Astrocyte of the spinal cord (primary cell): ENCODE measurements around the gene PIGU.
A peak's percentile ranks its signal among the peaks of the same experiment; 100 is the strongest.
"Not testable (repeated sequence)": the region's sequence is repeated elsewhere in the genome, so short reads cannot be mapped to it uniquely, and the experiment has no call there.

Experiments used
- DNase-seq: peaks from one replicate; pipeline ENCODE4 v3.0.0; 2011; ENCODE audit warnings: low read depth, low spot score
- H3K4me3 ChIP-seq: 2 replicates; pipeline ENCODE4 v1.5.1; 2011; ENCODE audit warnings: low read depth, mild to moderate bottlenecking, low read length, moderate library complexity
- in situ Hi-C: cut with HindIII; loops from 2 replicates; pipeline ENCODE4 v1.10.0; 2017; ENCODE audit warnings: low sequenced_read_pairs
- TF ChIP-seq, protein P1 (sequence below): IDR thresholded peaks from 2 replicates; pipeline ENCODE4 v1.5.1; 2012; ENCODE audit warnings: low read depth, mild to moderate bottlenecking, low read length, inconsistent platforms

The PIGU gene

GRCh38 chr20:34676642-34677373 lies at the start of gene PIGU:
Gene PIGU, minus strand, starts transcription at chr20:34677092. Its CDS starts 7 bp downstream, at chr20:34677085.
- in situ Hi-C loops = no loop called here
- peak within 1 kb of the TSS; percentile 70 for H3K4me3 ChIP-seq
- peak; percentile 96 for DNase-seq
- TF ChIP-seq, protein P1, sequence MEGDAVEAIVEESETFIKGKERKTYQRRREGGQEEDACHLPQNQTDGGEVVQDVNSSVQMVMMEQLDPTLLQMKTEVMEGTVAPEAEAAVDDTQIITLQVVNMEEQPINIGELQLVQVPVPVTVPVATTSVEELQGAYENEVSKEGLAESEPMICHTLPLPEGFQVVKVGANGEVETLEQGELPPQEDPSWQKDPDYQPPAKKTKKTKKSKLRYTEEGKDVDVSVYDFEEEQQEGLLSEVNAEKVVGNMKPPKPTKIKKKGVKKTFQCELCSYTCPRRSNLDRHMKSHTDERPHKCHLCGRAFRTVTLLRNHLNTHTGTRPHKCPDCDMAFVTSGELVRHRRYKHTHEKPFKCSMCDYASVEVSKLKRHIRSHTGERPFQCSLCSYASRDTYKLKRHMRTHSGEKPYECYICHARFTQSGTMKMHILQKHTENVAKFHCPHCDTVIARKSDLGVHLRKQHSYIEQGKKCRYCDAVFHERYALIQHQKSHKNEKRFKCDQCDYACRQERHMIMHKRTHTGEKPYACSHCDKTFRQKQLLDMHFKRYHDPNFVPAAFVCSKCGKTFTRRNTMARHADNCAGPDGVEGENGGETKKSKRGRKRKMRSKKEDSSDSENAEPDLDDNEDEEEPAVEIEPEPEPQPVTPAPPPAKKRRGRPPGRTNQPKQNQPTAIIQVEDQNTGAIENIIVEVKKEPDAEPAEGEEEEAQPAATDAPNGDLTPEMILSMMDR = no peak

DNA sequence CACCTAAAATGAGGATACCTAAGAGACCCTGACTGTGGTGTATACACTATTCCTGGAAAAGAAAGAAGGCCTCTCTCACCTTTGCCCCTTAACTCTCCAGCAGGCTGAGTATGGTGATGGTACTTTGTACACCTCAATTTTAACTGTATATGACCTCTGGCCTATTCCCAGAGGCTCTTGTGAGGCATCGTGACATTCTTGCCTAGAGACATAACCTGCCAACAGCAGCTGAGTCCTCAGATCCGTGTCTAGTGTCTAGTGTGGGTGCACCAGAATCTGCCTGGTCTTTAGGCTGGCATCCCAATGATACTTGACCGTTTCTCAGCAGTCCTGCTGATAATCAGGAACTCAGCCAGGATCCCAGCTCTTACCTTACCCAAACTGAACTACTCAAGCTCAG lies 47.3 kb upstream of the PIGU start:
- in situ Hi-C loops = no loop called here
- no peak overlapping the region for H3K4me3 ChIP-seq
- DNase-seq = no peak
- TF ChIP-seq, protein P1 = no peak

DNA sequence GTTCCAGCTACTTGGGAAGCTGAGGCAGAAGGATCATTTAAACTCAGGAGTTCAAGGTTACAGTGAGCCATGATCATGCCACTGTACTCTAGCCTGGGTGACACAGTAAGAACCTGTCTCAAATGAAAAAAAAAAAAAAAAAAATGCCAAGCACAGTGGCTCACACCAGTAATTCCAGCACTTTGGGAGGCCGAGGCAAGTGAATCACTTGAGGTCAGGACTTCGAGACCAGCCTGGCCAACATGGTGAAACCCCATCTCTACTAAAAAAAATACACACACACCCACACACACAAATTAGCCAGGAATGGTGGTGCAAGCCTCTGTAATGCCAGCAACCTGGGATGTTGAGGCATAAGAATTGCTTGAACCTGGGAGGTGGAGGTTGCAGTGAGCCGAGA lies 45.7 kb upstream of the PIGU start:
- in situ Hi-C loops, H3K4me3 ChIP-seq, DNase-seq: not testable (repeated sequence)

DNA sequence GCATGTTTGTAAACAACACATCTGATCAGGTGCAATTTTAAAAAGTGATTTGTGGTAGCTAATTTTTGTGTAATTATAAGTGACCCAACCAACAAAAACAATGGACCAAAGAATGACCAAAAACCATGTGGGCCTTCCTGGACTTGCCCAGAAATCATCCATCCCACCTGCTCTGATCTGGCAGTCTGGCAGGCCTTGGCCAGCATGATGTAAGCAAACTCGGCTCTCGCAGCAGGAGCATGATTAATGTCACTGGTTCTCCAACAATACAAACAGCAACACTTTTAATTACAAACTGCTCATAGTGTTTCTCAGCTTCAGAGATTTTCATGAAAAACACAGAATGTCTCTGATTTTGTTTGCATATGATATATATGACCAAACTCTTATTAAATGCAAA lies 43.4 kb upstream of the PIGU start:
- no peak overlapping the region for H3K4me3 ChIP-seq
- TF ChIP-seq, protein P1 = no peak
- no peak for DNase-seq
- in situ Hi-C loops = no loop called here

GRCh38 chr20:34719242-34720017 lies 42.5 kb upstream of the PIGU start:
- H3K4me3 ChIP-seq, DNase-seq, in situ Hi-C loops: not testable (repeated sequence)

- no peak overlapping the region for H3K4me3 ChIP-seq
- in situ Hi-C loops = no loop called here
- TF ChIP-seq, protein P1 = no peak
- no peak for DNase-seq
Observed at GRCh38 chr20:34717230-34718095, 40.6 kb upstream of the PIGU start.

DNA sequence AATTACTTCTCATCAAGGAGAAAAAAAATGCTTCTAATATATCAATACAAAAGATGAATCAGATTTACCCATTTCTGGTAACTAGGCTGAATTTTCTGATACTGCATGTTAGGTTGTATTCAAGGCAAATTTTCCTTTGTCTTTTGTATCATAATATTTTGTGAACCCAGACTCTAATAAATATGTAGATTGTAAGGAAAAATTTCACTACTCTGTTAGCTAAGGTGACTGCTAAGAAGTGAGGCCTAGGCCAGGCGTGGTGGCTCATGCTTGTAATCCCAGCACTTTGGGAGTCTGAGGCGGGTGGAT lies 40.0 kb upstream of the PIGU start:
- H3K4me3 ChIP-seq = no peak overlapping the region
- in situ Hi-C loops = no loop called here
- no peak for DNase-seq
- TF ChIP-seq, protein P1 = no peak
